EL (cell line): ENCODE data around the gene WNT7B.

Source experiments
- DNase-seq: peaks from one replicate; pipeline ENCODE4 v3.0.0-alpha.2; 2016

WNT7B gene

DNA sequence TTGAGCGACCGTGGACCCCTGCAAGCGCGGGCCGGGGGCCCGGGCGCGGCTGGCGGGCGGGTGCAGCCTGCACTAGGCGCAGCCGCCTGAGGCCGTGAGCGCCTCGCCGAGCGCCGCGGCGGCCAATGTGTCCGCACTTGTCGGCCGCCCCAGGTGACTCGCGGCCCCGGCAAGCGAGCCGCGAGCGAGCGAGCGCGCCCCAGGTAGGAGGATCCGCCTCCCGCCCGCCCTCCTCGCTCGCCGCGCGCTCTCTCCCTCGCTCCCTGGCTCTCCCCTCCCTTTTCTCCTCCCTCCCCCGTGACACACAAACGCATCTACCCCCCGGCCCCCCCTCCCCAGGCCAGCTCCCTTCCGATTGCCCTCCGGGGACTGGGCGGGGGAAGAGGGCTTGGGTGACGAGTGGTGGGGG is at the start of gene WNT7B:
Gene WNT7B, minus strand, starts transcription at position 160 of the 409 bp plus-strand sequence. CDS start 408 bp downstream, outside the sequence.
- no peak for DNase-seq

- DNase-seq, result no peak
Measured at GRCh38 chr22:46025973-46026898, 49.3 kb upstream of the WNT7B start.

DNA sequence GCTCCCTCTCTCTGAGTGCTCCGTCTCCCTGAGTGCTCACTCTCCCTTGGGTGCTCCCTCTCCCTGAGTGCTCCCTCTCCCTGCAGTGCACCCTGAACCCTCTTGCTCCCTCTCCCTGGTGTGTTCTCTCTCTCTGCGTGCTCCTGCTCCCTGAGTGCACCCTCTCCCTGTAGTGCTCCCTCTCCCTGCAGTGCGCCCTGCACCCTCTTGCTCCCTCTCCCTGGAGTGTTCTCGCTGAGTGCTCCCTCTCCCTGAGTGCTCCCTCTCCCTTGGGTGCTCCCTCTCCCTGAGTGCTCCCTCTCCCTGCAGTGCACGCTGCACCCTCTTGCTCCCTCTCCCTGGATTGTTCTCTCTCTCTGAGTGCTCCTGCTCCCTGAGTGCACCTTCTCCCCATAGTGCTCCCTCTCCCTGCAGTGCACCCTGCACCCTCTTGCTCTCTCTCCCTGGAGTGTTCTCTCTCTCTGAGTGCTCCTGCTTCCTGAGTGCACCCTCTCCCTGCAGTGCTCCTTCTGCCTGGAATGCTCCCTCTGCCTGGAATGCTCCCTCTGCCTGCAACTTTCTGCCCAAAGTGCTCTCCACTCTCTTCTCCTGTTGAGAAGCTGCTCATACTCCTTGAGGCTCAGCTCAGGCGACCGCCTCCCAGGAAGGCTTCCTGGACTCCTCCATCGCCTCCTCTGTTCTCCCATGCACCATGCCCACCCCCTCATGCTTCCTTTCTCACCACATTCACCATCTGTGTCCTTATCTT is 48.4 kb upstream of the WNT7B start:
- DNase-seq, result no peak

GRCh38 chr22:46024136-46024840 is 47.3 kb upstream of the WNT7B start:
- DNase-seq, result no peak

GRCh38 chr22:46023558-46023981 is 46.6 kb upstream of the WNT7B start:
- peak; percentile 64 for DNase-seq

DNA sequence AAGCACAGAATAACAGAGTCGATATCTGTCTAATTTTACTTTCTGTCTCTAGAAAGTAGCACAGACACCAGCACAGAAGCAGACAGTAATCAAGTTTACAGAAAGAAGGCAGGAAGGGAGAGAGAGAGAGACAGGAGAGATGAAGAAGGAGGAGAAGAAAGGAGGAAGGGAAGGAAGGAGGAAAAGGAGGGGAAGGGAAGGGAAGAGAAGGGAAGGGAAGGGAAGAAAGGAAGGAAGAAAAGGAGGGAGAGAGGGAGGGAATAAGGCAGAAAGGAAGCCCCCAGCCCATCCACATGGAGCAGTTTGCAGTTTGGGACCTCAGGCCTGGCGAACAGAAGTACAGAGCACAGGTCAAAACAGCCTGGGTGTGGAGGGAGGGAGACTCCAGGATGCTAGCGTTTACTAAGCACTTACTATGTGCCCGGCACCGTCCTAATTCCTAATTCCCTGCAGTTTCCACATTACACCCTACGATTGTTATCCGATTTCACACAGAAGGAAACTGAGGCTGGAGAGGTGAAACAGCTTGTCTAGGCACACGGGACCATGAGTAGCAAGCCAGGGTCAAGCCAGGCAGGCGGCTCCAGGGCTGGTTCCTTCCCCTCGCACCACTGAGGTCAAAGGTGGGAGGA is 46.0 kb upstream of the WNT7B start:
- no peak for DNase-seq

- DNase-seq, result no peak
Measured at GRCh38 chr22:46021577-46021976, 44.6 kb upstream of the WNT7B start.

- DNase-seq, result no peak
Measured at GRCh38 chr22:46019351-46019750, 42.4 kb upstream of the WNT7B start.

- DNase-seq, result peak; percentile 55
Measured at GRCh38 chr22:46018859-46019258, 41.9 kb upstream of the WNT7B start.

DNA sequence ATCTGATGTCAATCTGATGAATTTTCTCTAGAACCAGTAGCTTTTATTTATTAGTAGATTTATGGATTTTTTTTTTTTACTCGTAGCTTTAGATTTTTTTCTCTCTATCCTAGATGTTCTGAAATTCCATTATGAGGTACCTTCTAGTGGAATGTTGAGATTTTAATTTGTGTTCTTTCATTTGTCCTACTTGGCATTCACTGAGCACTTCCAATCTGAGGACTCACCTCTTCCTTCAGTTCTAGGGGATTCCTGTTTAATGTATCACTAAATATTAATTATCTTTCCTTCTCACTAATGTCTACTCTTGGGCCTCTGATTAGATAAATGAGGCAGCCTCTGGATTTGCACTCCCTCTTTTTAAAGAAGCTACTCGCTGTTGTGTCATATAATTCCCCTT is 40.2 kb upstream of the WNT7B start:
- no peak for DNase-seq

GRCh38 chr22:46013460-46014416 is 36.8 kb upstream of the WNT7B start:
- peak; percentile 98 for DNase-seq

- DNase-seq, result no peak
Measured at GRCh38 chr22:46012881-46013281, 35.9 kb upstream of the WNT7B start.

GRCh38 chr22:46012182-46012880 is 35.4 kb upstream of the WNT7B start:
- no peak for DNase-seq

- DNase-seq, result no peak
Measured at GRCh38 chr22:46011627-46012181, 34.7 kb upstream of the WNT7B start.

- DNase-seq, result no peak
Measured at GRCh38 chr22:46010951-46011626, 34.1 kb upstream of the WNT7B start.

DNA sequence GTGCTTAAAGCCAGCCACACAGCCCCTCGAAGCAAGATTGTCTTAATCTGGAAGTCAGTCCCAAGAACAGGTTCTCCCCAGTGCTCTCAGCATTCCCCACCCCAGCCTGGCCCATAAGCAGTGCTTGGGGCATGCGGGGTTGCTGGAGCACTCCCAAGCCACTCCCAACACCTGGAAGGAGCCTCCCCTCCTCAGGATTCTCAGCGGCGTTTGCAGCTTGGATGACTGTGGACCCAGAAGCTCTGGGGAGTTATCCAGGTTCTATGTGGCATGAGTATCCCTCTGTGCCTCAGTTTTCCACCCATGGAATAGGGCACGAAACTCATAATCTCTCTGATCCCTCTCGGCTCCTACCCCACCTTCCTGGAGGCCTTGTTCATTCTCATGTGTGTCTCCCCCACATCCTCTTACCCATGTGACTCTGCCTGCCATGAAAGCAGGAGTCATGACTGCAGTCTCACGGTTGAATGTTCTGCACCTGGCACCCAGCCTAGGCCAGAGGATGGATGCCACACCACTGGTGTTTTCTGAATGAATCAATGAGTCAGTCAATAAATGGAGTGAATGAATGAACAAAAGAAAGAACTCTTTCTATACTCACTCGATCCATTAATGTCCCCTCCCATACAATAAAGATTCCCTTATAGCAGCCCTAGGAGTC is 33.4 kb upstream of the WNT7B start:
- no peak for DNase-seq

DNA sequence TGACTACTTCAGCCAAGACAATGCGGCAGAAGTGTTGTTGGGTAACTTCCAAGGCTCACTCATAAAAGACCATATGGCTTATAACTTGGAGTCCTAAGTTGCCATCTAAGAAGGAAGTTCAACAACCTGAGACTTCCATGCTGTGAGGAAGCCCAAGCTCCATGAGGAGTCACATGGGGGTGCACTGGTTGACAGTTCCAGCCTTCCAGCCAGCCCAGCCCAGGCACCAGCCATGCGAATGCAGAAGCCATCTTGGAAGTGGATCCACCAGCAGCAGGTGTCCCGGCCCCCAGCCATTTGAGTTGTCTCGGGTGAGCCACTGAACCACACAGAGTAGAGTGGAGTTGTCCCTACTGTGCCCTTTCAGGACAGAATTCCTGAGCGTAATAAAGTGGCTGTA is 32.8 kb upstream of the WNT7B start:
- DNase-seq, result no peak

DNA sequence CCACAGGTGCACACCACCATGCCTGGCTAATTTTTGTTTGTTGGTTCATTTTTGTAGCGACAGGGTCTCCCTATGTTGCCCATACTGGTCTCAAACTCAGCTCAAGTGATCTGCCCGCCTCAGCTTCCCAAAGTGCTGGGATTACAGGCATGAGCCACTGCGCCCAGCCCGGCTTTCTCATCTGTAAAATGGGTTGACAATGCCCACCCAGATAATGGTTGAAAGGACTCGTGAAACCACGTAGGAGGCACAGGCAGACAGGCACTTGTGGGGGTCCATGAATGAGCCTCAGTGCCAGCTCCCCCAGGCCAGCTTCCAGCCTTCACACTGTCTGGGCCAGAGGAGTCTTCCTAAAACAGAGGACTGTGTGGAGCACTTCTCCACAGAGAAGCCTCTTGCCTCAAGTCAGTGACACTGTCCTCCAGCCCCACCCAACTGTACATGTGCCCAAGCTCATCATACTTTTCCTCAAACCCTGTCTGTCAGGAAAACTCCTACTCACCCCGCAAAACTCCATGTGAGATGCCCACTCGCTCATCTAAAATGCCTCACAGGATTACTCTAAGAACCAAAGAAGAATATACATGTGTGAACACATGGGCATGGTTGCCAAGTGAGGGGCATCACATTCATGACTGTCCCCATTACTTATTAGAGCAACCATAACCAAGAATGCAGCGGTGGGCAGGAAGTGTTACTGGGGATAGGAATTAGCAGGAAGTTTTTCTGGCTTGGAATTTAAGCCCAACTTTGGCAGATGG is 32.1 kb upstream of the WNT7B start:
- DNase-seq, result no peak

- peak; percentile 45 for DNase-seq
Measured at GRCh38 chr22:46008291-46008690, 31.3 kb upstream of the WNT7B start.
